H9 (cell line): ENCODE data around the gene FHL3. TPM values are rescaled to one million over a fixed set of nuclear protein-coding genes. Genes with fewer than 3 reads are reported as not detected.
A peak's percentile ranks its signal among the peaks of the same experiment; 100 is the strongest.

Experiments used
- DNase-seq: peaks from one replicate; pipeline ENCODE4 v3.0.0-alpha.2; 2017
- H2AFZ ChIP-seq: one replicate; pipeline ENCODE4 v1.6.1; 2013; ENCODE audit warnings: mild to moderate bottlenecking, low read length, control low read depth, moderate library complexity
- H2AK5ac ChIP-seq: 2 replicates; pipeline ENCODE4 v1.6.1; 2013; ENCODE audit warnings: low read length, control low read depth, mixed read lengths; ENCODE audit not compliant: insufficient read length
- H2BK120ac ChIP-seq: one replicate; pipeline ENCODE4 v1.6.1; 2013; ENCODE audit warnings: low read depth, mild to moderate bottlenecking, low read length, control low read depth, inconsistent platforms; ENCODE audit not compliant: poor library complexity, severe bottlenecking
- H2BK12ac ChIP-seq: 2 replicates; pipeline ENCODE4 v1.6.1; 2013; ENCODE audit warnings: low read length, control low read depth, mixed read lengths, low read depth; ENCODE audit not compliant: insufficient read length
- H2BK15ac ChIP-seq: 2 replicates; pipeline ENCODE4 v1.6.1; 2013; ENCODE audit warnings: low read depth, low read length, control low read depth
- H2BK20ac ChIP-seq: one replicate; pipeline ENCODE4 v1.6.1; 2013; ENCODE audit warnings: low read depth, mild to moderate bottlenecking, low read length, control low read depth, inconsistent platforms; ENCODE audit not compliant: poor library complexity, severe bottlenecking
- H2BK5ac ChIP-seq: 2 replicates; pipeline ENCODE4 v1.6.1; 2013; ENCODE audit warnings: low read length, control low read depth, mixed read lengths; ENCODE audit not compliant: insufficient read length
- H3K14ac ChIP-seq: 2 replicates; pipeline ENCODE4 v1.6.1; 2013; ENCODE audit warnings: low read length, control low read depth; ENCODE audit not compliant: insufficient read depth
- H3K18ac ChIP-seq: 2 replicates; pipeline ENCODE4 v1.6.1; 2013; ENCODE audit warnings: low read depth, mild to moderate bottlenecking, mixed read lengths, low read length, control low read depth; ENCODE audit not compliant: insufficient read length
- H3K23ac ChIP-seq: 2 replicates; pipeline ENCODE4 v1.6.1; 2013; ENCODE audit warnings: low read length, control low read depth, mixed read lengths, low read depth; ENCODE audit not compliant: insufficient read length
- H3K23me2 ChIP-seq: 2 replicates; pipeline ENCODE4 v1.6.1; 2013; ENCODE audit warnings: low read depth, mild to moderate bottlenecking, mixed read lengths, low read length, control low read depth; ENCODE audit not compliant: insufficient read length, poor library complexity, severe bottlenecking
- H3K27ac ChIP-seq: 2 replicates; pipeline ENCODE4 v1.5.1; 2013; ENCODE audit warnings: low read length, control low read depth, mixed read lengths, low read depth; ENCODE audit not compliant: insufficient read length
- H3K27me3 ChIP-seq: 2 replicates; pipeline ENCODE4 v1.6.1; 2013; ENCODE audit warnings: low read length, control low read depth, inconsistent platforms; ENCODE audit not compliant: insufficient read depth
- H3K4ac ChIP-seq: 2 replicates; pipeline ENCODE4 v1.6.1; 2013; ENCODE audit warnings: low read depth, mild to moderate bottlenecking, control low read depth, inconsistent platforms, low read length, moderate library complexity
- H3K4me1 ChIP-seq: 2 replicates; pipeline ENCODE4 v1.6.1; 2013; ENCODE audit warnings: low read length, control low read depth, inconsistent platforms; ENCODE audit not compliant: insufficient read depth
- H3K4me2 ChIP-seq: 2 replicates; pipeline ENCODE4 v1.6.1; 2013; ENCODE audit warnings: low read length, control low read depth, mixed read lengths; ENCODE audit not compliant: insufficient read length, insufficient read depth
- H3K56ac ChIP-seq: 2 replicates; pipeline ENCODE4 v1.6.1; 2013; ENCODE audit warnings: low read depth, mild to moderate bottlenecking, mixed read lengths, low read length, control low read depth; ENCODE audit not compliant: insufficient read length
- H3K79me1 ChIP-seq: 2 replicates; pipeline ENCODE4 v1.6.1; 2013; ENCODE audit warnings: low read depth, mild to moderate bottlenecking, moderate library complexity, low read length, control low read depth, inconsistent platforms; ENCODE audit not compliant: insufficient read depth, poor library complexity, severe bottlenecking
- H3K79me2 ChIP-seq: 2 replicates; pipeline ENCODE4 v1.6.1; 2013; ENCODE audit warnings: low read length, control low read depth, inconsistent platforms; ENCODE audit not compliant: insufficient read depth
- H3K9ac ChIP-seq: 2 replicates; pipeline ENCODE4 v1.6.1; 2013; ENCODE audit warnings: low read length, control low read depth, mixed read lengths; ENCODE audit not compliant: insufficient read length; ENCODE audit errors: extremely low read depth
- H3K9me3 ChIP-seq: one replicate; pipeline ENCODE4 v1.6.1; 2013; ENCODE audit warnings: low read depth, low read length, inconsistent platforms; ENCODE audit not compliant: control insufficient read depth
- H3T11ph ChIP-seq: one replicate; pipeline ENCODE4 v1.6.1; 2013; ENCODE audit warnings: mild to moderate bottlenecking, low read length, control low read depth, inconsistent platforms
- H4K20me1 ChIP-seq: one replicate; pipeline ENCODE4 v1.6.1; 2013; ENCODE audit not compliant: control insufficient read depth, insufficient read length, insufficient read depth
- H4K5ac ChIP-seq: 2 replicates; pipeline ENCODE4 v1.6.1; 2013; ENCODE audit warnings: low read depth, mild to moderate bottlenecking, mixed read lengths, low read length, control low read depth; ENCODE audit not compliant: insufficient read length
- H4K8ac ChIP-seq: replicated peaks from 2 replicates; pipeline ENCODE4 v1.6.1; 2013; ENCODE audit warnings: low read length, control low read depth, mixed read lengths, low read depth; ENCODE audit not compliant: insufficient read length
- H4K91ac ChIP-seq: 2 replicates; pipeline ENCODE4 v1.6.1; 2013; ENCODE audit warnings: low read depth, mild to moderate bottlenecking, moderate library complexity, mixed read lengths, low read length, control low read depth; ENCODE audit not compliant: insufficient read length
- H3K27ac Mint-ChIP-seq, 3 experiments: 2 replicates in 2 of 3; 3 replicates in 1 of 3; pipeline ENCODE4 v1.8.0; 2020 to 2021; ENCODE audit warnings: mixed read lengths in 3 of 3, mild to moderate bottlenecking in 1 of 3, moderate library complexity in 1 of 3
- H3K27me3 Mint-ChIP-seq: 2 replicates; pipeline ENCODE4 v1.8.0; 2021; ENCODE audit warnings: low read depth, mild to moderate bottlenecking, moderate library complexity, mixed read lengths
- H3K36me3 Mint-ChIP-seq, 3 experiments: 2 replicates in 2 of 3; 3 replicates in 1 of 3; pipeline ENCODE4 v1.8.0; 2020 to 2021; ENCODE audit warnings: low read depth in 3 of 3, mixed read lengths in 3 of 3; ENCODE audit not compliant: insufficient read depth in 1 of 3
- H3K4me1 Mint-ChIP-seq, 2 experiments: 2 replicates each; pipeline ENCODE4 v1.8.0; 2020; ENCODE audit warnings: mixed read lengths in 2 of 2
- H3K4me3 Mint-ChIP-seq, 2 experiments: 2 replicates in 1 of 2; 3 replicates in 1 of 2; pipeline ENCODE4 v1.8.0; 2020 to 2021; ENCODE audit warnings: mild to moderate bottlenecking in 2 of 2, mixed read lengths in 2 of 2, moderate library complexity in 1 of 2
- H3K9me3 Mint-ChIP-seq, 2 experiments: 2 replicates in 1 of 2; 3 replicates in 1 of 2; pipeline ENCODE4 v1.8.0; 2020; ENCODE audit warnings: mild to moderate bottlenecking in 2 of 2, mixed read lengths in 2 of 2, moderate library complexity in 1 of 2
- WGBS: extraction: QIAGEN DNeasy Blood & Tissue Kit; methylation state at CpG from one replicate; pipeline ENCODE4 v1.1.7; 2013; ENCODE audit warnings: missing lambda C conversion rate, low lambda C conversion rate, mixed read lengths; ENCODE audit not compliant: insufficient read length; ENCODE audit errors: extremely low coverage; 5-methylcytosine and 5-hydroxymethylcytosine counted together
- total RNA-seq: library from RNA; stranded (reverse); gene quantifications from 2 replicates; pipeline ENCODE4 v1.2.1, GENCODE V29; 2021
- TF ChIP-seq, protein P1 (sequence below): fragments of 200-600 bp; sonication (generic); conservative IDR thresholded peaks from 3 replicates; pipeline ENCODE4 v1.8.0; 2021; ENCODE audit warnings: antibody characterized with exemption, mild to moderate bottlenecking

The FHL3 gene
- total RNA-seq, 1 experiment from 2014 or later, result 32.8 TPM

GRCh38 chr1:38050397-38051078 is 45.2 kb upstream of the FHL3 start:
- Histone ChIP-seq H3K27me3 (peaks cover 5% of the 10 kb centered on the region; the same call in 1 of the 2 replicates), H3K9ac (no peak overlapping the region), H3K79me1 (no peaks in the 10 kb centered on the region), H3K23me2 (peaks cover 13% of the 10 kb centered on the region), H3K56ac (no peak overlapping the region), H3K14ac (no peak overlapping the region), H3T11ph (no peak overlapping the region), H2AK5ac (no peak overlapping the region), H2BK15ac (no peak overlapping the region), H2BK12ac (no peak overlapping the region), H4K91ac (no peak overlapping the region), H2BK20ac (no peak overlapping the region), H3K9me3 (no peaks in the 10 kb centered on the region), H2BK5ac (no peak overlapping the region), H3K4me2 (no peak overlapping the region), H3K23ac (no peak overlapping the region), H2BK120ac (no peak overlapping the region), H4K20me1 (no peaks in the 10 kb centered on the region), H3K27ac (no peak overlapping the region), H3K18ac (no peak overlapping the region), H3K4ac (no peak overlapping the region), H3K4me1 (peaks cover 7% of the 10 kb centered on the region; the same call in 1 of the 2 replicates), H4K8ac (no peak overlapping the region), H3K79me2 (no peaks in the 10 kb centered on the region; the same call in 1 of the 2 replicates), H2AFZ (no peak overlapping the region), H4K5ac (no peak overlapping the region)
- no peak for DNase-seq
- Mint-ChIP-seq H3K27ac (no peak overlapping the region), H3K9me3 (no peaks in the 10 kb centered on the region), H3K4me3 (0 out of 5 replicates have a peak overlapping the region, but pooled peaks of 1 of the 2 experiments have one; percentile 16), H3K27me3 (peaks cover 28% of the 10 kb centered on the region), H3K4me1 (peaks cover 46 to 53% of the 10 kb centered on the region in 2 experiments), H3K36me3 (no peaks in the 10 kb centered on the region)
- WGBS, result no CpG with 5 or more reads among the region's 13 CpGs
- TF ChIP-seq, protein P1, sequence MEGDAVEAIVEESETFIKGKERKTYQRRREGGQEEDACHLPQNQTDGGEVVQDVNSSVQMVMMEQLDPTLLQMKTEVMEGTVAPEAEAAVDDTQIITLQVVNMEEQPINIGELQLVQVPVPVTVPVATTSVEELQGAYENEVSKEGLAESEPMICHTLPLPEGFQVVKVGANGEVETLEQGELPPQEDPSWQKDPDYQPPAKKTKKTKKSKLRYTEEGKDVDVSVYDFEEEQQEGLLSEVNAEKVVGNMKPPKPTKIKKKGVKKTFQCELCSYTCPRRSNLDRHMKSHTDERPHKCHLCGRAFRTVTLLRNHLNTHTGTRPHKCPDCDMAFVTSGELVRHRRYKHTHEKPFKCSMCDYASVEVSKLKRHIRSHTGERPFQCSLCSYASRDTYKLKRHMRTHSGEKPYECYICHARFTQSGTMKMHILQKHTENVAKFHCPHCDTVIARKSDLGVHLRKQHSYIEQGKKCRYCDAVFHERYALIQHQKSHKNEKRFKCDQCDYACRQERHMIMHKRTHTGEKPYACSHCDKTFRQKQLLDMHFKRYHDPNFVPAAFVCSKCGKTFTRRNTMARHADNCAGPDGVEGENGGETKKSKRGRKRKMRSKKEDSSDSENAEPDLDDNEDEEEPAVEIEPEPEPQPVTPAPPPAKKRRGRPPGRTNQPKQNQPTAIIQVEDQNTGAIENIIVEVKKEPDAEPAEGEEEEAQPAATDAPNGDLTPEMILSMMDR, result no peak; the same call in 2 of the 3 replicates
